HCT116 (cell line): Measurements from ENCODE around the gene PHF11.

Experiments
- EGR1 ChIP-seq: IDR thresholded peaks from 2 replicates; pipeline ENCODE4 v1.6.1; 2012; ENCODE audit warnings: low read depth
- ELF1 ChIP-seq: IDR thresholded peaks from 2 replicates; pipeline ENCODE4 v1.6.1; 2012; ENCODE audit warnings: low read depth, borderline replicate concordance
- EZH2 ChIP-seq: fragments of 200-600 bp; sonication (generic); IDR thresholded peaks from 2 replicates; pipeline ENCODE4 v1.6.1; 2017; ENCODE audit warnings: antibody characterized with exemption, mixed run types
- EZH2phosphoT487 ChIP-seq: fragments of 200-600 bp; IDR thresholded peaks from 2 replicates; pipeline ENCODE4 v1.6.1; 2018; ENCODE audit warnings: antibody characterized with exemption, borderline replicate concordance
- JUND ChIP-seq: IDR thresholded peaks from 2 replicates; pipeline ENCODE4 v1.6.1; 2012
- POLR2A ChIP-seq: IDR thresholded peaks from 2 replicates; pipeline ENCODE4 v1.7.0; 2011; ENCODE audit warnings: borderline replicate concordance; ENCODE audit not compliant: insufficient read depth, insufficient read length; ENCODE audit errors: extremely low read depth
- POLR2AphosphoS5 ChIP-seq: IDR thresholded peaks from 2 replicates; pipeline ENCODE4 v1.6.1; 2011; ENCODE audit warnings: mild to moderate bottlenecking, low read depth, low read length, moderate library complexity
- SIN3A ChIP-seq: IDR thresholded peaks from 2 replicates; pipeline ENCODE4 v1.6.1; 2012; ENCODE audit warnings: low read depth
- SRF ChIP-seq: IDR thresholded peaks from 2 replicates; pipeline ENCODE4 v1.6.1; 2012; ENCODE audit warnings: low read depth
- YY1 ChIP-seq: IDR thresholded peaks from 2 replicates; pipeline ENCODE4 v1.6.1; 2011; ENCODE audit warnings: low read length, low read depth, moderate library complexity, mild to moderate bottlenecking; ENCODE audit not compliant: insufficient replicate concordance; ENCODE audit errors: extremely low read depth
- ZNF274 ChIP-seq: fragments of 200-500 bp; sonication (Bioruptor generic); IDR thresholded peaks from 2 replicates; pipeline ENCODE4 v1.6.1; 2014; ENCODE audit warnings: mild to moderate bottlenecking, low read depth, low read length, inconsistent platforms
- TF ChIP-seq, protein P1 (sequence below), 3 experiments: fragments of 200-600 bp in 1 of 3; sonication (generic) in 1 of 3; IDR thresholded peaks in 2 of 3; conservative IDR thresholded peaks in 1 of 3; 2 replicates each; pipeline ENCODE4 v1.5.1; 2012 to 2017; ENCODE audit warnings: low read depth in 2 of 3, low read length in 2 of 3, antibody characterized with exemption in 1 of 3, borderline replicate concordance in 1 of 3, control low read depth in 1 of 3, mild to moderate bottlenecking in 1 of 3, mixed read lengths in 1 of 3, mixed run types in 1 of 3, moderate library complexity in 1 of 3; ENCODE audit not compliant: insufficient read depth in 1 of 3
- TF ChIP-seq, protein P2 (sequence below): IDR thresholded peaks from 2 replicates; pipeline ENCODE4 v1.6.1; 2012

DNA sequence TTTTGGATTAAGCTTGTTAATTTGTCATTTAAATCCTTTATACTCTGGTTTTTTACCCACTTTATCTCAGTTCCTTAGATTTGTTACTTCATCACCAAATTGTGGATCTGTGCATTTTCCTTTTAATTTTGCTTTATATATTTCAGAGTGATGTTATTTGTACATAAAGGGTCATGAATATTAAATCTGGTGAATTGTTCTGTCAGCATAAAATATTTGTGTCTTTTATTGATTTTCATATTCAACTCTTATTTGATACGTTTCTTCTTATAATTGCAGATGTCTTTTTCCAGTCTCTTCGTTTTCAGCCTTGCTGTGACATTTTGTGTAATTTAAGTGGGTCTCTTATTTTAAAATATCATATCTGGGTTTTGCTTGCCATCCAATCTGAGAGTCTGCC lies 47.0 kb upstream of the PHF11 start:
- TF ChIP-seq POLR2AphosphoS5 (no peak), POLR2A (no peak), EZH2 (no peak), EGR1 (no peak), YY1 (no peak), ELF1 (no peak), SRF (no peak), SIN3A (no peak), JUND (no peak), ZNF274 (no peak), EZH2phosphoT487 (no peak)
- TF ChIP-seq, protein P1, sequence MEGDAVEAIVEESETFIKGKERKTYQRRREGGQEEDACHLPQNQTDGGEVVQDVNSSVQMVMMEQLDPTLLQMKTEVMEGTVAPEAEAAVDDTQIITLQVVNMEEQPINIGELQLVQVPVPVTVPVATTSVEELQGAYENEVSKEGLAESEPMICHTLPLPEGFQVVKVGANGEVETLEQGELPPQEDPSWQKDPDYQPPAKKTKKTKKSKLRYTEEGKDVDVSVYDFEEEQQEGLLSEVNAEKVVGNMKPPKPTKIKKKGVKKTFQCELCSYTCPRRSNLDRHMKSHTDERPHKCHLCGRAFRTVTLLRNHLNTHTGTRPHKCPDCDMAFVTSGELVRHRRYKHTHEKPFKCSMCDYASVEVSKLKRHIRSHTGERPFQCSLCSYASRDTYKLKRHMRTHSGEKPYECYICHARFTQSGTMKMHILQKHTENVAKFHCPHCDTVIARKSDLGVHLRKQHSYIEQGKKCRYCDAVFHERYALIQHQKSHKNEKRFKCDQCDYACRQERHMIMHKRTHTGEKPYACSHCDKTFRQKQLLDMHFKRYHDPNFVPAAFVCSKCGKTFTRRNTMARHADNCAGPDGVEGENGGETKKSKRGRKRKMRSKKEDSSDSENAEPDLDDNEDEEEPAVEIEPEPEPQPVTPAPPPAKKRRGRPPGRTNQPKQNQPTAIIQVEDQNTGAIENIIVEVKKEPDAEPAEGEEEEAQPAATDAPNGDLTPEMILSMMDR (IDR thresholded peaks at IDR 0.05 in 2 of 3, conservative IDR thresholded peaks at IDR 0.05 in 1 of 3; ENCODE audit: borderline replicate concordance in 1 of 3, insufficient read depth in 1 of 3, low read depth in 2 of 3, low read length in 2 of 3) = no peak
- TF ChIP-seq, protein P2, sequence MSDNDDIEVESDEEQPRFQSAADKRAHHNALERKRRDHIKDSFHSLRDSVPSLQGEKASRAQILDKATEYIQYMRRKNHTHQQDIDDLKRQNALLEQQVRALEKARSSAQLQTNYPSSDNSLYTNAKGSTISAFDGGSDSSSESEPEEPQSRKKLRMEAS = no peak
